Measurements from ENCODE around the gene RAB6B.

- no peak for TF ChIP-seq CTCF (conservative IDR thresholded peaks at IDR 0.05 in 1 of 2, IDR thresholded peaks at IDR 0.05 in 1 of 2; ENCODE audit: low read depth in 1 of 2, low read length in 2 of 2)
- TF ChIP-seq EZH2 (IDR thresholded peaks at IDR 0.05; ENCODE audit: low read length, missing control alignments), result no peak
Observed at GRCh38 chr3:133843634-133844033, 52.0 kb downstream of the RAB6B start.
